Activated CD4-positive, CD25-positive, alpha-beta regulatory T cell (primary cell): ENCODE data around the gene CDK19.
"Not testable (repeated sequence)": the region's sequence is repeated elsewhere in the genome, so short reads cannot be mapped to it uniquely, and the experiment has no call there.

Experiments
- DNase-seq, 4 experiments: peaks; one replicate each; lab custom pipeline; 2025; lab: John Stamatoyannopoulos, UW

CDK19 gene

DNA sequence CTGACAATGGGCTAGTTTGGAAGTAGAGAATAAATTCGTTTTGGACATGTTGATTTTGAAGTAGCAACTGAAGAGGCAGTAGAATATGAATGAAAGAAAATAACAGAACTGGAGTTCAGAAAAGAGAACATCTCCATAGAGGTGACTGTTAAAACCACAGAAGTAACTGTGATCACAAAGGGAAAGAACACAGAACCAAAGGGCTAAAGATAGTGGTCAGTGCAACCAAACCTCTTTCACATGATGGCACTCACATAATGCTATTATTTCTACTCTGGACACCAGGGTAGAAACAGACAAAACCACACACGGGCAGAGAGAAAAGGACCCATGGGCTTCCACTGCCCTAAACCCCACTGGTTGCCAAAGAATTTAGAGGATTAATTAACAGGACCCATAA lies 58.5 kb downstream of the CDK19 start:
- DNase-seq = no peak

- DNase-seq = no peak
Observed at GRCh38 chr6:110755411-110755834, 59.8 kb downstream of the CDK19 start.

DNA sequence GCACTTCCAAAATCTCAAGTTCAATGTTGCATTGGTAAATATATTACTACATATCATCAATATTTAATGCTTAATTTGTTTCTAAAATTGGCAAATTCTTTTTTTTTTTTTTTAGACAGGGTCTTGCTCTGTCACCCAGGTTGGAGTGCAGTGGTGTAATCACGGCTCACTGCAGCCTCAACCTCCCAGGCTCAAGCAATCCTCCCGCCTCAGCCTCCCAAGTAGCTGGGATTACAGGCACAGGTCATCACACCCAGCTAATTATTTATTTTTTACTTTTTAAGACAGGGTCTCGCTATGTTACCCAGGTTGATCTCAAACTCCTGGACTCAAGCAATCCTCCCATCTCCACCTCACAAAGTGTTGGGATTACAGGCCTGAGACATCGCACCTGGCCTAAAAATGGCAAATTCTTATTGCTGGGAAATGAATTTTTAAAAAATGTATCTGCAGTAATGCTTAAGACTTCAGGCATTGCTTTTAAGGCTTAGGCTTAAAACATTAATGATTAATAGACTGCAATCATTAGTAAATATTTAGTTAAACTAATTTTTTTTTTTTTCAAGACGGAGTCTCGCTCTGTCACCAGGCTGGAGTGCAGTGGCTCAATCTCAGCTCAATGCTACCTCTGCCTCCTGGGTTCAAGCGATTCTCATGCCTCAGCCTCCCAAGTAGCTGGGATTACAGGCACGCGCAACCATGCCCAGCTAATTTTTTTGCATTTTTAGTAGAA lies 61.2 kb downstream of the CDK19 start:
- DNase-seq = not testable (repeated sequence)

DNA sequence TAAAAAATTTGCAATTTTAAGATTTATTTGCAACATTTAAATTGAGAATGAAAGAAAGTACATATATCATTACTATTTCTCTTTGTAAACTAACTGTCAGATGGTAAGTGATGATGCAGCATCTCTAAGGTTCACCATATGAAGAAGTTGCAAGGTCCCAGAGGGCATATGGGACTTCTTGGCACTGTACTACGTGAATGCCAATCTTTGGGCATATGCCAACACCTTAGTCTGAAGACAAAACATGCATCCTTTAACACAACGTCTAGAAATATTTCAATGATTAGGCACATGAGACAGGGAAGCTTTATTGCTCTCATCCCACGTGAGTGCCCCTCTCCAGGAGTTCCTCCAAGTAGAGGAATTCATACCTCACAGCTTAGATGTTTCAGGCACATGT lies 66.8 kb downstream of the CDK19 start:
- DNase-seq = no peak

GRCh38 chr6:110746680-110747079 lies 68.6 kb downstream of the CDK19 start:
- no peak for DNase-seq

GRCh38 chr6:110744991-110745390 lies 70.3 kb downstream of the CDK19 start:
- DNase-seq = no peak

DNA sequence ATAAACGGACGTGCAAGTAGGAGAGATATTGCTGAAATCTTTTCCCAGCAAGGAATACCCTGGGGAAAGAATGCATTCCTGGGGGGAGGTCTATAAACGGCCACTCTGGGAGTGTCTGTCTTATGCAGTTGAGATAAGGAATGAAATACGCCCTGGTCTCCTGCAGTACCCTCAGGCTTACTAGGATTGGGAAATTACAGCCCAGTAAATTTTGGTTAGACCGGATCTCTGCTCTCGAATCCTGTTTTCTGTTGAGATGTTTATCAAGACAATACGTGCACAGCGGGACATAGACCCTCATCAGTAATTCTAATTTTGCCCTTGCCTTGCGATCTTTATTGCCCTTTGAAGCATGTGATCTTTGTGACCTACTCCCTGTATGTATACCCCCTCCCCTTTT lies 72.7 kb downstream of the CDK19 start:
- DNase-seq = not testable (repeated sequence)

DNA sequence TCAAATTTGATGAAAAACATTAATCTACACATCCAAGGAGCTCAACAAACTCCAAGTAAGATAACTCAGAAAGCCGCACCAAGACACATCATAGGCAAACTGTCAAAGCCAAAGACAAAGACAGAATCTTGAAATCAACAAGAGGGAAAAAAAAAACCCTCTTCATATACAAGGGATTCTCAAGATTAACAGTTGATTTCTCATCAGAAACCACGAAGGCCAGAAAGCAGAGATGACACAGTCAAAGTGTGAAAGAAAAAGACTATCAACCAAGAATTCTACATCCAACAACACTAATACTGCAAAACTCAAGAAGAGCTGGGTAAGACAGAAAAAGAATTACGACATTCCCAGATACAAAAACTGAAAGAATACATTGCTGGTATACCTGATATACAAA lies 73.8 kb downstream of the CDK19 start:
- no peak for DNase-seq

DNA sequence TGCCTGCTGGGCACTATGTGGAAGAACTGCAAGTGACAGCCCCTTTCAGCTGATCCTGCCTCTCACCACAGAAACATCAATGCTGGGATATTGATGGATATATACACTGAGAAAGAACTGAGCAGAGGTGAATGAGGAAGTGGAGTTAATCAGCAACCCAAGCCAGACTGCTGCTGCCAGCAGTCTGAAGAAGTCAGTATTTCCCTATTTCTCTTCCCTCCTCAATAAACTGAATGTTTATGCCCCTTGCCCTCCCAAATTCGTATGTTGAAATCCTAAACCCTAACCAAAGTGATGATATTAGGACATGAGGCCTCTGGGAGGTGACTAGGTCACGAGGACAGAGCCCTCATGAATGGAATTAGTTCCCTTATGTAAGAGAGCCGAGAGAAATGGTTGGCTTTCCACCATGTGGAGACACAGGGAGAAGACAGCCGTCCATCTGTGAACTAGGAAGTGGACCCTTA lies 76.3 kb downstream of the CDK19 start:
- no peak for DNase-seq

DNA sequence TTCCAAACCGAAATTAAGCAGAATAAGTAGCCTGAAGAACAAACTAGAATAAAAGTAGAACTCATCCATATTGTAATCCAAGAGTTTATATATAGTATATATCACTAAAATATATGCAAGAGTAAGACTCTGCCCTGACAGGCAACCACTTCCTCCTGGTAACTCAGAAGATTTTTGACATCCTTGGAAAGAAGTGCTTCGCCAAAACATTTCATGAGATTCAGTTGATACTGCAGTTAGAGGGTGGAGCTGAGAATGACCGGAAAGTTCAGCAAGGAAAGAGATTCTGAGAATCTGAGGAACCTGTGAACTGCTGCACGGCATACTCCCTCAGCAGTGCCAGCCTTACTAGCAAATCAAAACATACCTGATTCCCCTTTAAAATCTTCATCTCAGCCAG lies 79.6 kb downstream of the CDK19 start:
- DNase-seq = no peak

- no peak for DNase-seq
Observed at GRCh38 chr6:110731898-110732297, 83.4 kb downstream of the CDK19 start.

GRCh38 chr6:110731196-110731595 lies 84.1 kb downstream of the CDK19 start:
- no peak for DNase-seq

DNA sequence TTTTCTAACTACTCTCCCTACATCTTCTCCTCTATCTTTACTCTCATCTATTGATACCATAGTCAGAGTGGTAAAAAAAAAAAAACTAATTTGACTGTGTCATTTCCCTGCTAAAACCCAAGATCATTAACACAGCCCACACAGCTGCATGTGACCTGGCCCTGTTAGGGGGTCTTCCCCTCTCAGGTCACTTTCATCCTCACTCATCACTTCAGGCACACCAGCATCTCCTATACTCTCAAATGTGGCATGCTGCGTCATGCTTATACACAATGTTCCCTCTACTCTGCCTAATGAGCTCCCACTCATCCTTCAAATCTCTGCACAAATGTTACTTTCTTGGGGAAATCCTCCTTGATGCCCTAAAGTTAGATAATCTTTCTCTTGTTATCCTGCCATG lies 86.8 kb downstream of the CDK19 start:
- DNase-seq = no peak

- DNase-seq = no peak
Observed at GRCh38 chr6:110723017-110723416, 92.3 kb downstream of the CDK19 start.

- DNase-seq = no peak
Observed at GRCh38 chr6:110720066-110720465, 95.2 kb downstream of the CDK19 start.

DNA sequence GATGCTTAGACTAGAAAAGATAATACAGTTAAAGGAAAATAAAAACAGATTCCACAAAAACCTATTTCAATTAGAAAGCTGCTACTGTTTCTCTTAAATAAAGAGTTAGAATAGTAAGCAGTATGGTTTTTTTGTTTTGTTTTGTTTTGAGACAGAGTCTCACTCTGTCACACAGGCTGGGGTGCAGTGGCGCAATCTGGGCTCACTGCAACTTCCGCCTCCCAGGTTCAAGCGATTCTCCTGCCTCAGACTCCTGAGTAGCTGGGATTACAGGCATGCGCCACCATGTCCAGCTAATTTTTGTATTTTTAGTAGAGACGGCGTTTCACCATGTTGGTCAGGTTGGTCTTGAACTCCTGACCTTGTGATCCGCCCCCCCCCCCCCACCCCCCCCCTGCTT lies 95.7 kb downstream of the CDK19 start:
- DNase-seq = not testable (repeated sequence)

DNA sequence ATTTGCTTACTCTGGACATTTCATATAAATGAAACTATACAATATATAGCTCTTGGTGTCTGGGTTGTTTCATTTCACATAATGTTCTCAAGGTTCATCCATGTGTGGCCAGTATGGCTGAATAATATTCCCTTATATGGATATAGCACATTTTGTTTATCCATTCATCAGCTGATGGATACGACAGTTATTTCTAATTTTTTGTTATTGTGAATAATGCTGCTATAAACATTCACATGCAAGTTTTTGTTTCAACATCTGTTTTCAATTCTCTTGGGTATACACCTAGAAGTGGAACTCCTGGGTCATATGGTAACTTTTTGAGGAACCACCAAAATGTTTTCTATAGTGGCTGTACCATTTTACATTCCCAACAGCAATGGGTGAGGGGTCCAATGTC lies 101.1 kb downstream of the CDK19 start:
- DNase-seq = no peak

DNA sequence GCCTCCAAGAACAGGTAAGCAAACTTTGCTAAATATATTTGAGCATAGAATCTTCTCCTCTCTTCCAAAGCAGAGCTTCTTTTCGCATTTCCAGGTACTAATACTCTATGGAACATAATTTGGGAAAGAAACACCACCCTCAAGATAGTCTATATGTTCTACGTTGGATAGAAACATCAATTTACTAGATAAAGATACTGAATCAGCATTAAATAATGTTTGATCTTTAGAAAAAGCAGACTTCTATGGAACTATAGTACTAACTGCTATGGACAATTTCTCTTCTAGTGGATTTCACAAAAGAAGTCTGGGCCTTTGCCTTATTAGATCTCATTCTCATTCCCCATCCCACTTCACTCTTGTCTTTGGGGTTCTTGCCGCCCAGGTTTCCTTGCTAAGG lies 103.0 kb downstream of the CDK19 start:
- DNase-seq = no peak

DNA sequence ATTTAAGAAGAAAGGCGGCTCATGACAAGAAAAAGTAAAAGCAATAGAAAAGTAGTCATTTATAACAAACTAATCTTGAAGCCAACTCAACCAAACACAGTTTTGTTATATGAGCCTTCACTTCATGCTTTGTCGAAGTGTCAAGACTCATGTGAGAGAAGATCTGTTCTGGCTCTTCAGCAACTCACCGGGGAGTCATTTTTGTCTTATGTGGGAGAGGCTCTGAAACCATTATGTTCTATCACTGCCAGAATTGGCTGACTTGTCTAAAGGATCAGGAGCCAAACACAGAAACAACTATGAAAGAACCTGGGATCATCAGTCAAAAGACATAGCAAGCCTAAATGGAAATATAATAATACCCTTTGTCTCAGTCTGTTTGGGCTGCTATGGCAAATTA lies 105.2 kb downstream of the CDK19 start:
- DNase-seq = no peak

DNA sequence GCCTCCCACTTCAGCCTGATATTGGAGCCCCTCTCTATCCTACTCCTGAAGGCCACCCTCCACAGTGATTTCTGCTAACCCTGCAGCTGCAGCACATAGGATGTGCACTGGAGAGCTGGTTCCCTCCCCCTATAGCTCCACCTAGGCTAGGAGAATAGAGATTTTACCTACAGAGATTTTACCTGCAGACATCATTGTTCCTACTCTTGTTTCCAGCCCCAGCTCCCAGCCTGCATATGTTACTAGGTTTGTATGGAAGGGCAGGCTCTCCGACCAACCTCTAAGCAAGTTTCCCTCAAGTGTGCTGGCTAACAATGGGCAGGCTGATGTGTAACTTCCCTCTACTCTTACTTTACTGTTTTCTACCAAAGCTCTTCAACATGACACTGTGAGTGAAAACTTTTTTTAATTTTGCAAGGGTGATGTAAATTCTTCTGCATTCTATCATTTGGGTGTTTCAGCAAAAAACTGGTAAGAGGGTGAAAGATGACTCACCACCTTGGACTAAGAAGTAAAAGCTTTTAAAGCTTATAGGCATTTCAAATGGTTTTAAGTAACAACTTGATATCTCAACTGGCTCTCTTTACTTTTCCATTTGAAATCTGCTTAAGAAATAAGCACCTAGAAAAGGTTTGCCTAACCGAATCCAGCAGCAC lies 106.8 kb downstream of the CDK19 start:
- DNase-seq = no peak

- no peak for DNase-seq
Observed at GRCh38 chr6:110705543-110705942, 109.7 kb downstream of the CDK19 start.

DNA sequence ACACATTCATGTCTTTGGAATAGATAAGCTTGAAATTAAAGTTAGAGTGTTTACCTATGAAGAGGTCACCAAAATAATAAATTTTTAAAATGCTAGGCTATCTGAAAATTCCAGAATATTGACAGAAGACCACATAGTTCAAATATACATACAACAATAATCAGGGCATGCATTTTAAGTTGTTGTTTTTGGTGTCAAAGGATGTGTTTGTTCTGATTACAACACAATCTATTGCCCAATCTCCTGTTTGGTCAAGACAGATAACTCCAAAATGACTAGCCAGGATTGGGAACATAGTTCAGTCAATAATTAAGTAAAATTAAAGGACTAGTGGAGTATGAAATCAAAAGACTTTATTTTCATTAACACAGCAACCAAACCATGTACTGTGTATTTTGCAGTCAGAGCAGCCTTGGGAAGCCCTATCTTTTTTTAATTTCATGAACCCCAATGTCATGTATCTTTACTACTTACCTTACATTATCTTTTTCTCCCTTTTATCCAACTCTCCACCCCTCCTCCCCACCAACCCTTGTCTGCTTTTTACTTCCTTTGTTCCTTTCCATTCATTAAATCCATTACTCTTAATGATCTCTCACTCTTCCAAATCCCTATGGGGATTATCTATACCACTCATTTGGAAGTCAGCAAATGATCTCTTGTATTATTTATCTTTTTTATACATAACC lies 111.2 kb downstream of the CDK19 start:
- DNase-seq = no peak
